GM21447 (cell line): Measurements from ENCODE around the gene CSAG3.

Experiments
- ATAC-seq: cut with Tn5 transposase; IDR thresholded peaks from one replicate; pipeline ENCODE4 v1.9.1; 2021; ENCODE audit not compliant: unreplicated experiment

CSAG3 gene

DNA sequence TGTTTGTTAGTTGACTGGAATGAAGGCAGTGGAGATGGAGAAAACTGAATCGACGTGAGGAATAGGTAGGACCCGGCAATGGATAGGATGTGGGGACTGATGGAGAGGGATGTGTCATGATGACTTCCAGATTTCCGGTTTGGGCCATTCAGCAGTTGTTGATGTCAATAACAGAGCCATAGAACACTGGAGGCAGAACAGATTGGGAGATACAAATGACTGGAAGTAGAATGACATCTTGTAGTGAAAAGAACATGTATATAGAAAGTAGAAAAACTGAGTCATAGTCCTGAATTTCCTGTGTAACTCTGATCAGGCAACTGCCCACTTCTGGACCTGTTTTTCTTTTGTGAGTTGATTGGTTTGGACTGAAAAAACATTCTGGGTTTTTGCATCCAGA, 47.0 kb downstream of the CSAG3 start:
- ATAC-seq: no peak
